ENCODE results near the gene PRR5. TPM values are rescaled to one million over a fixed set of nuclear protein-coding genes. Genes with fewer than 3 reads are reported as not detected.

PRR5 gene
- total RNA-seq, 1 donor from 2014 or later = 9.6 TPM

DNA sequence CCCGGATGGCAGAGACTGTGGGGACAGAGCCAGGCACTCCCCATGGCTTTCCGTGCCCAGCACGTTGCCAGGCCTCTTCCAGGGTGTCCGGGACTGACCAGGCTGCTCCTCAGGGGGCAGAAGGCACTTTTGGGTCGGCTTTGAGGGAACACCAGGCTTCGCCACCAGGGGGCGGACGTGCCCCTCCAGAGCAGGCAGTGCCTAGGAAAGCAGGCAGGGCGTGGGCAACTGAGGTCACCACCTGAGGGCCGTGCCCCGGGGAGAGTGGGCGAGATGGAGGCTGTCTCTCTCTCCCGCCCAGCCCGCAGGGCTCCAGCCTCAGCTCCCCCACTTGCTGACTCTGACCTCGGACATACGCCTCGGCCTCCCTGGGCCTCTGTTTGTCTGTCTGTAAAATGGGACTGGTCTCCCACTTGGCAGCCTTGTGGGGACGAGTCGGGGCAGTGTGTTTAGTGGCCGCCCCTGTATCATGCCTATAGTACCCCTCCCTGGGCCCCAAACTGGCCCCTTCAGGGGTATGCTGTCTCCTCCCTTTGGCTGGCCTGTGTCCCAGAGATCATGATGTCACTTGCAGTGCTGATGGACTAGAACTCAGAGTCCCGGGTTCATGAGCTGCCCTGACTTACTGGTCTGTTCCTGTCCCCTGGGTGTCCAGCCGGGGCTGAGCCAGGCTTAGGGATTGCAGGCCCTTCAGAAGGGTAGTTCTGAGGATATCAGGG lies 4.4 kb upstream of the PRR5 start:
- ATAC-seq = peak; percentile 72 to 73
- H3K27me3 ChIP-seq (ENCODE audit: low read depth) = no peaks in the 10 kb centered on the region
- peaks cover 22% of the 10 kb centered on the region for H3K4me1 ChIP-seq
- H3K27ac ChIP-seq = peak overlapping the region; percentile 71
- H3K9me3 ChIP-seq = no peaks in the 10 kb centered on the region
- no peak overlapping the region for H3K4me3 ChIP-seq
- TF ChIP-seq, protein P1, sequence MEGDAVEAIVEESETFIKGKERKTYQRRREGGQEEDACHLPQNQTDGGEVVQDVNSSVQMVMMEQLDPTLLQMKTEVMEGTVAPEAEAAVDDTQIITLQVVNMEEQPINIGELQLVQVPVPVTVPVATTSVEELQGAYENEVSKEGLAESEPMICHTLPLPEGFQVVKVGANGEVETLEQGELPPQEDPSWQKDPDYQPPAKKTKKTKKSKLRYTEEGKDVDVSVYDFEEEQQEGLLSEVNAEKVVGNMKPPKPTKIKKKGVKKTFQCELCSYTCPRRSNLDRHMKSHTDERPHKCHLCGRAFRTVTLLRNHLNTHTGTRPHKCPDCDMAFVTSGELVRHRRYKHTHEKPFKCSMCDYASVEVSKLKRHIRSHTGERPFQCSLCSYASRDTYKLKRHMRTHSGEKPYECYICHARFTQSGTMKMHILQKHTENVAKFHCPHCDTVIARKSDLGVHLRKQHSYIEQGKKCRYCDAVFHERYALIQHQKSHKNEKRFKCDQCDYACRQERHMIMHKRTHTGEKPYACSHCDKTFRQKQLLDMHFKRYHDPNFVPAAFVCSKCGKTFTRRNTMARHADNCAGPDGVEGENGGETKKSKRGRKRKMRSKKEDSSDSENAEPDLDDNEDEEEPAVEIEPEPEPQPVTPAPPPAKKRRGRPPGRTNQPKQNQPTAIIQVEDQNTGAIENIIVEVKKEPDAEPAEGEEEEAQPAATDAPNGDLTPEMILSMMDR (IDR thresholded peaks at IDR 0.05) = peak; percentile 94
- H3K36me3 ChIP-seq = no peaks in the 10 kb centered on the region
- intact Hi-C loops (cut with DNase I) = no loop called here
- peak; percentile 89 for DNase-seq

GRCh38 chr22:44698531-44699421 lies 3.2 kb upstream of the PRR5 start:
- TF ChIP-seq, protein P1 (IDR thresholded peaks at IDR 0.05) = no peak
- H3K27ac ChIP-seq = peak overlapping the region; percentile 71
- intact Hi-C loops (cut with DNase I) = no loop called here

DNA sequence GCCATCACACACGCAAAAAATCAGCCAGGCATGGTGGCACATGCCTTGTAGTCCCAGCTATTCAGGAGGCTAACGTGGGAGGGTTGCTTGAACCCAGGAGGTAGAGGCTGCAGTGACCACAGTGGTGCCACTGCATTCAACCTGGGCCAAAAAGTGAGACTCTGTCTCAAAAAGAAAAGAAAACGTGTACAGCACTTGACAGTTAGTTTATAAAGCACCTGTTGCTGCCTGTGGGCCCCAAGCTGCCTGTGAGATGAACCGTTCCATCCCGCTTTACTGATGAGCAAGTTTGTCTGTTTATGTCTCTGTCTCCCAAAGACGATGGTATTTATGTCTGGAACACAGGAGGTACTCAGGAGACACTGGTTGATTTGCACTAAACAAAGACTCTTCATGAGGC lies 1.5 kb upstream of the PRR5 start:
- Histone ChIP-seq H3K27me3 (ENCODE audit: low read depth) (no peaks in the 10 kb centered on the region), H3K4me1 (peaks cover 33% of the 10 kb centered on the region), H3K4me3 (no peak overlapping the region), H3K27ac (no peak overlapping the region), H3K36me3 (no peaks in the 10 kb centered on the region), H3K9me3 (no peaks in the 10 kb centered on the region)
- intact Hi-C loops (cut with DNase I) = no loop called here
- no peak for DNase-seq
- TF ChIP-seq, protein P1 (IDR thresholded peaks at IDR 0.05) = no peak
- ATAC-seq = no peak

More at GRCh38 chr22:44698531-44699421, 3.2 kb upstream of the PRR5 start:
- Histone ChIP-seq H3K27me3 (ENCODE audit: low read depth) (no peaks in the 10 kb centered on the region), H3K9me3 (no peaks in the 10 kb centered on the region), H3K36me3 (no peaks in the 10 kb centered on the region), H3K4me3 (no peak overlapping the region), H3K4me1 (peaks cover 33% of the 10 kb centered on the region)
- DNase-seq = no peak
- ATAC-seq = peak; percentile 5 to 26

GRCh38 chr22:44701187-44701790 lies 715 bp upstream of the PRR5 start:
- intact Hi-C loops (cut with DNase I) = no loop called here
- ATAC-seq = no peak
- H3K4me1 ChIP-seq = peaks cover 33% of the 10 kb centered on the region

More at GRCh38 chr22:44701187-44701790, 715 bp upstream of the PRR5 start:
- TF ChIP-seq, protein P1 (IDR thresholded peaks at IDR 0.05) = no peak
- DNase-seq = no peak
- no peaks in the 10 kb centered on the region for H3K36me3 ChIP-seq
- peak overlapping the region; percentile 31 for H3K27ac ChIP-seq
- peak overlapping the region; percentile 8 for H3K4me3 ChIP-seq
- no peaks in the 10 kb centered on the region for H3K27me3 ChIP-seq (ENCODE audit: low read depth)
- H3K9me3 ChIP-seq = no peaks in the 10 kb centered on the region

Data from lower lobe of right lung (tissue), 2 donors.